ENCODE measurements around the gene CST6. TPM values are rescaled to one million over a fixed set of nuclear protein-coding genes. Genes with fewer than 3 reads are reported as not detected.

The CST6 gene
- total and polyA plus RNA-seq, 2 donors (not counting 1 experiment from before 2014, with no cell fraction given), result 0.76 to 11.1 TPM

DNA sequence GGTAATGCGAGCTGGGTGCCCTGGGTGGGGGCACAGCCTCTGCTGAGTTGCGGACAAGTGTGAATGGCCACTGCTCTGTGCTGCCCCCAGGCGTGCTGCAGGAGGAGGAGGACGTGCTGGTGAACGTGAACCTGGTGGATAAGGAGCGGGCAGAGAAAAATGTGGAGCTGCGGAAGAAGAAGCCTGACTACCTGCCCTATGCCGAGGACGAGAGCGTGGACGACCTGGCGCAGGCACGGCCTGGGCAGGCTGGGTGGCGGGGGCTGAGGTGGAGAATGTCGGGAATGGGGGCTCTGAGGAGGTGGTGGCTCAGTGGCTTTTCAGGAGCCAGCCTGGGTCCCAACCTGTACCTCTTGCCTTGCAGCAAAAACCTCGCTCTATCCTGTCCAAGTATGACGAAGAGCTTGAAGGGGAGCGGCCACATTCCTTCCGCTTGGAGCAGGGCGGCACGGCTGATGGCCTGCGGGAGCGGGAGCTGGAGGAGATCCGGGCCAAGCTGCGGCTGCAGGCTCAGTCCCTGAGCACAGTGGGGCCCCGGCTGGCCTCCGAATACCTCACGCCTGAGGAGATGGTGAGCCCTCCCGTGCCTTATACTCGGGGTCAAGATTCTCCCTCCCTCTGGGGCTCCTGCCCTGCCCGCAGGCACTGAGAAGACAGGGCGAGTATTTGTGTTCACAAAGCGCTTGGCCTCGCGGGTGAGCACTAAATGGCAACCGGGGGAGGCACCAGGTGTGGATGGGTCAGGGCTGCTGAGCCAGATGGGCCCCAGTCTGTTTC lies 45.6 kb upstream of the CST6 start:
- H3K79me2 ChIP-seq (ENCODE audit: control insufficient read depth, insufficient read depth, low read length), result peaks cover 36% of the 10 kb centered on the region
- TF ChIP-seq, protein P1, sequence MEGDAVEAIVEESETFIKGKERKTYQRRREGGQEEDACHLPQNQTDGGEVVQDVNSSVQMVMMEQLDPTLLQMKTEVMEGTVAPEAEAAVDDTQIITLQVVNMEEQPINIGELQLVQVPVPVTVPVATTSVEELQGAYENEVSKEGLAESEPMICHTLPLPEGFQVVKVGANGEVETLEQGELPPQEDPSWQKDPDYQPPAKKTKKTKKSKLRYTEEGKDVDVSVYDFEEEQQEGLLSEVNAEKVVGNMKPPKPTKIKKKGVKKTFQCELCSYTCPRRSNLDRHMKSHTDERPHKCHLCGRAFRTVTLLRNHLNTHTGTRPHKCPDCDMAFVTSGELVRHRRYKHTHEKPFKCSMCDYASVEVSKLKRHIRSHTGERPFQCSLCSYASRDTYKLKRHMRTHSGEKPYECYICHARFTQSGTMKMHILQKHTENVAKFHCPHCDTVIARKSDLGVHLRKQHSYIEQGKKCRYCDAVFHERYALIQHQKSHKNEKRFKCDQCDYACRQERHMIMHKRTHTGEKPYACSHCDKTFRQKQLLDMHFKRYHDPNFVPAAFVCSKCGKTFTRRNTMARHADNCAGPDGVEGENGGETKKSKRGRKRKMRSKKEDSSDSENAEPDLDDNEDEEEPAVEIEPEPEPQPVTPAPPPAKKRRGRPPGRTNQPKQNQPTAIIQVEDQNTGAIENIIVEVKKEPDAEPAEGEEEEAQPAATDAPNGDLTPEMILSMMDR (conservative IDR thresholded peaks at IDR 0.05 in 1 of 2, IDR thresholded peaks at IDR 0.05 in 1 of 2; ENCODE audit: low read depth in 1 of 2, low read length in 2 of 2), result no peak
- no peak for TF ChIP-seq EZH2 (IDR thresholded peaks at IDR 0.05; ENCODE audit: low read length, missing control alignments)
- peaks cover 36% of the 10 kb centered on the region for H3K36me3 ChIP-seq (ENCODE audit: control insufficient read depth, insufficient read depth, low read length)
- H4K20me1 ChIP-seq (ENCODE audit: control insufficient read depth, extremely low read depth, insufficient read depth, low read length), result no peaks in the 10 kb centered on the region
- no peaks in the 10 kb centered on the region for H3K27me3 ChIP-seq (ENCODE audit: control insufficient read depth, insufficient read depth, low read length)
- H3K4me3 ChIP-seq (replicated peaks in 1 of 4; ENCODE audit: control extremely low read depth in 1 of 4, insufficient read depth in 1 of 4, low read depth in 3 of 4, low read length in 4 of 4), result no peak overlapping the region
- H3K9ac ChIP-seq (ENCODE audit: insufficient read depth, low read length), result no peak overlapping the region
- H3K27ac ChIP-seq (ENCODE audit: insufficient read depth, low read length), result no peak overlapping the region
- H3K4me2 ChIP-seq (ENCODE audit: extremely low read depth, insufficient read depth, low read length), result no peak overlapping the region
- no peak for DNase-seq (ENCODE audit: low read depth in 2 of 2)
- peaks cover 7% of the 10 kb centered on the region for H3K4me1 ChIP-seq (ENCODE audit: control insufficient read depth, extremely low read depth, insufficient read depth, low read length)
- no peak overlapping the region for H2AFZ ChIP-seq (ENCODE audit: low read length)
- no peaks in the 10 kb centered on the region for H3K9me3 ChIP-seq (ENCODE audit: control insufficient read depth, insufficient read depth, low read depth, low read length)

- H3K4me2 ChIP-seq (ENCODE audit: extremely low read depth, insufficient read depth, low read length), result no peak overlapping the region
- no peak overlapping the region for H3K9ac ChIP-seq (ENCODE audit: insufficient read depth, low read length)
- H3K27me3 ChIP-seq (ENCODE audit: control insufficient read depth, insufficient read depth, low read length), result no peaks in the 10 kb centered on the region
- H3K36me3 ChIP-seq (ENCODE audit: control insufficient read depth, insufficient read depth, low read length), result peaks cover 36% of the 10 kb centered on the region
- H3K9me3 ChIP-seq (ENCODE audit: control insufficient read depth, insufficient read depth, low read depth, low read length), result no peaks in the 10 kb centered on the region
- no peak overlapping the region for H3K4me3 ChIP-seq (replicated peaks in 1 of 4; ENCODE audit: control extremely low read depth in 1 of 4, insufficient read depth in 1 of 4, low read depth in 3 of 4, low read length in 4 of 4)
- TF ChIP-seq, protein P1 (conservative IDR thresholded peaks at IDR 0.05 in 1 of 2, IDR thresholded peaks at IDR 0.05 in 1 of 2; ENCODE audit: low read depth in 1 of 2, low read length in 2 of 2), result no peak
- TF ChIP-seq EZH2 (IDR thresholded peaks at IDR 0.05; ENCODE audit: low read length, missing control alignments), result no peak
- no peak overlapping the region for H3K27ac ChIP-seq (ENCODE audit: insufficient read depth, low read length)
- no peaks in the 10 kb centered on the region for H4K20me1 ChIP-seq (ENCODE audit: control insufficient read depth, extremely low read depth, insufficient read depth, low read length)
- H3K4me1 ChIP-seq (ENCODE audit: control insufficient read depth, extremely low read depth, insufficient read depth, low read length), result peaks cover 7% of the 10 kb centered on the region
- DNase-seq (ENCODE audit: low read depth in 2 of 2), result no peak
- H3K79me2 ChIP-seq (ENCODE audit: control insufficient read depth, insufficient read depth, low read length), result peaks cover 28% of the 10 kb centered on the region
- H2AFZ ChIP-seq (ENCODE audit: low read length), result no peak overlapping the region
Observed at GRCh38 chr11:65967329-65967934, 44.4 kb upstream of the CST6 start.

- H3K79me2 ChIP-seq (ENCODE audit: control insufficient read depth, insufficient read depth, low read length), result peaks cover 14% of the 10 kb centered on the region
- no peak overlapping the region for H3K27ac ChIP-seq (ENCODE audit: insufficient read depth, low read length)
- H2AFZ ChIP-seq (ENCODE audit: low read length), result no peak overlapping the region
- TF ChIP-seq, protein P1 (conservative IDR thresholded peaks at IDR 0.05 in 1 of 2, IDR thresholded peaks at IDR 0.05 in 1 of 2; ENCODE audit: low read depth in 1 of 2, low read length in 2 of 2), result no peak
- TF ChIP-seq EZH2 (IDR thresholded peaks at IDR 0.05; ENCODE audit: low read length, missing control alignments), result no peak
- H3K4me1 ChIP-seq (ENCODE audit: control insufficient read depth, extremely low read depth, insufficient read depth, low read length), result peaks cover 4% of the 10 kb centered on the region
- no peak overlapping the region for H3K4me3 ChIP-seq (replicated peaks in 1 of 4; ENCODE audit: control extremely low read depth in 1 of 4, insufficient read depth in 1 of 4, low read depth in 3 of 4, low read length in 4 of 4)
- peaks cover 38% of the 10 kb centered on the region for H3K36me3 ChIP-seq (ENCODE audit: control insufficient read depth, insufficient read depth, low read length)
- H4K20me1 ChIP-seq (ENCODE audit: control insufficient read depth, extremely low read depth, insufficient read depth, low read length), result no peaks in the 10 kb centered on the region
- no peak overlapping the region for H3K9ac ChIP-seq (ENCODE audit: insufficient read depth, low read length)
- no peaks in the 10 kb centered on the region for H3K9me3 ChIP-seq (ENCODE audit: control insufficient read depth, insufficient read depth, low read depth, low read length)
- no peaks in the 10 kb centered on the region for H3K27me3 ChIP-seq (ENCODE audit: control insufficient read depth, insufficient read depth, low read length)
- H3K4me2 ChIP-seq (ENCODE audit: extremely low read depth, insufficient read depth, low read length), result no peak overlapping the region
- no peak for DNase-seq (ENCODE audit: low read depth in 2 of 2)
Observed at GRCh38 chr11:65968600-65969482, 43.0 kb upstream of the CST6 start.
